OCI-LY7 (cell line): ENCODE measurements around the gene PCCA. TPM values are rescaled to one million over a fixed set of nuclear protein-coding genes. Genes with fewer than 3 reads are reported as not detected.

Source experiments
- BruUV-seq: library from RNA; stranded (reverse); fragments of 400-500 nt; replicated peaks from 2 replicates; lab custom pipeline; 2021; lab: Mats Ljungman, UMichigan
- CTCF ChIA-PET: fragments of 300-600 bp; sonication (Branson Sonifier 250); formaldehyde crosslinking; loops from one replicate; lab custom pipeline; 2022; ENCODE audit warnings: antibody characterized with exemption; ENCODE audit not compliant: unreplicated experiment; lab: Charles Lee
- POLR2A ChIA-PET: fragments of 300-600 bp; sonication (Branson Sonifier 250); formaldehyde crosslinking; loops from one replicate; lab custom pipeline; 2022; ENCODE audit warnings: antibody characterized with exemption; lab: Charles Lee
- DNase-seq: peaks from one replicate; pipeline ENCODE4 v3.0.0-alpha.2; 2015; ENCODE audit warnings: low spot score
- H2AFZ ChIP-seq: fragments of 200-600 bp; sonication (generic), shearing (Covaris generic); 2 replicates; pipeline ENCODE4 v1.6.1; 2014; ENCODE audit warnings: mild to moderate bottlenecking, antibody characterized with exemption, low read length, moderate library complexity
- H3K27ac ChIP-seq: fragments of 200-600 bp; sonication (generic); 2 replicates; pipeline ENCODE4 v1.5.1; 2014; ENCODE audit warnings: mixed run types, low read depth, mild to moderate bottlenecking, moderate library complexity, low read length, inconsistent platforms; ENCODE audit not compliant: poor library complexity, severe bottlenecking
- H3K36me3 ChIP-seq: fragments of 200-600 bp; sonication (generic); 2 replicates; pipeline ENCODE4 v1.6.1; 2014; ENCODE audit warnings: mild to moderate bottlenecking, antibody characterized with exemption, low read length, moderate library complexity, mixed read lengths; ENCODE audit not compliant: insufficient read depth
- H3K4me1 ChIP-seq: fragments of 200-600 bp; sonication (generic); 2 replicates; pipeline ENCODE4 v1.5.1; 2014; ENCODE audit warnings: mild to moderate bottlenecking, low read length; ENCODE audit not compliant: insufficient read depth, poor library complexity, severe bottlenecking
- H3K4me2 ChIP-seq: fragments of 200-600 bp; sonication (generic); 2 replicates; pipeline ENCODE4 v1.6.1; 2014; ENCODE audit warnings: mild to moderate bottlenecking, low read length
- H3K4me3 ChIP-seq: fragments of 200-600 bp; sonication (generic); 2 replicates; pipeline ENCODE4 v1.5.1; 2014; ENCODE audit warnings: mild to moderate bottlenecking, low read depth, low read length; ENCODE audit not compliant: poor library complexity, severe bottlenecking
- H3K79me2 ChIP-seq: fragments of 200-600 bp; sonication (generic); 2 replicates; pipeline ENCODE4 v1.6.1; 2016; ENCODE audit warnings: low read depth, mild to moderate bottlenecking, low read length, moderate library complexity, mixed read lengths; ENCODE audit not compliant: insufficient read depth
- H3K9me2 ChIP-seq: fragments of 200-600 bp; sonication (generic); 2 replicates; pipeline ENCODE4 v1.6.1; 2016; ENCODE audit warnings: mild to moderate bottlenecking, low read length, mixed read lengths; ENCODE audit not compliant: insufficient read depth
- H3K9me3 ChIP-seq: fragments of 200-600 bp; sonication (generic); 2 replicates; pipeline ENCODE4 v1.6.1; 2014; ENCODE audit warnings: mild to moderate bottlenecking, mixed run types, low read length, mixed read lengths
- H4K20me1 ChIP-seq: fragments of 200-600 bp; sonication (generic); 2 replicates; pipeline ENCODE4 v1.6.1; 2014; ENCODE audit warnings: mild to moderate bottlenecking, antibody characterized with exemption, low read length, moderate library complexity, mixed read lengths; ENCODE audit not compliant: insufficient read depth
- EZH2phosphoT487 ChIP-seq: fragments of 200-600 bp; sonication (generic); IDR thresholded peaks from 2 replicates; pipeline ENCODE4 v1.6.1; 2018; ENCODE audit warnings: low read depth, borderline replicate concordance, mild to moderate bottlenecking, mixed run types, antibody characterized with exemption, low read length, moderate library complexity, mixed read lengths
- intact Hi-C: fragments of 100-400 bp; cut with micrococcal nuclease; formaldehyde crosslinking; loops from one replicate; pipeline ENCODE4 v1.10.0; 2022; ENCODE audit not compliant: unreplicated experiment
- total RNA-seq, 2 experiments: library from RNA; depleted of rRNA in 1 of 2; stranded (reverse); fragments of >200 nt in 1 of 2; shearing (Covaris generic) in 1 of 2; gene quantifications; 2 replicates each; pipeline ENCODE4 v1.2.3, GENCODE V29; 2014 to 2022
- TF ChIP-seq, protein P1 (sequence below): fragments of 200-600 bp; sonication (generic); conservative IDR thresholded peaks from 2 replicates; pipeline ENCODE4 v1.5.1; 2014; ENCODE audit warnings: mild to moderate bottlenecking, antibody characterized with exemption, low read length, moderate library complexity, mixed read lengths

Gene PCCA
- total RNA-seq, 2 experiments from 2014 or later: 2.7 to 7.2 TPM

DNA sequence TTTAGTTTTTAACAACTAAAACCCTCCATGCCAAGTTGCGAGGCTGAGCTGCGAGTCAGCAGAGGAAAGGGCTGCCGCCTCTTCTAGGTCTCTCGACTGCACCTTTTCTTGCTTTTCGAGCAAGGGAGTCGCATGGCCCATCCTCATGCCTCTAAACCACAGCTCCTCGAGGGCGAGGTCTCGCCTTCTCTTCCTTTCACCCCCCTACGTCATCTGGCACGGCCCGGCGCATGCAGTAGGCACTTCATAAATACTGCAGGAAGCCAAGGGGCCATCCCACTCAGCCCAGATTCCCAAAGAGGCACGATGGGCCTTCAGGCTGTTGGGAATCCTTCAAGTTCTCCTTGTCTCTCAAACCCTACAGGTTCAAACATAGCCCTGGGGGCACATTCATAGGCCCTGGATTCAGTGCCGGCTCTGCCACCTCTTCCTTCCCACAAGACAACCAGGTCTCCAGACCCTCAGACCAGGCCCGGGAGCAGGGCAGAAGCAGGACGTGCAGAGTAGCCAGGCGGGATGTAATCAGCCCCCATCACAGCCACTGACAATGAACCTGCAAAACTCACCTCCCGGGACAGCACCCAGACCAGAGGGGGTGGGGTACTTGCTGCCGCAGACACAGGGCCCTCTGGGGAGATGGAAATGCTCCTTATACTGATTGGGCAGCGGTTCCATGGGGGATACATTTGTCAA is 458.0 kb downstream of the PCCA start:
- Histone ChIP-seq H3K4me3 (no peak overlapping the region), H3K4me2 (no peak overlapping the region), H3K36me3 (no peaks in the 10 kb centered on the region), H4K20me1 (no peaks in the 10 kb centered on the region), H3K9me2 (no peaks in the 10 kb centered on the region), H3K9me3 (no peaks in the 10 kb centered on the region), H2AFZ (no peak overlapping the region), H3K4me1 (peaks cover 5% of the 10 kb centered on the region), H3K79me2 (no peaks in the 10 kb centered on the region), H3K27ac (no peak overlapping the region)
- intact Hi-C loops: no loop called here
- DNase-seq: no peak
- ChIA-PET POLR2A (no interaction called here), CTCF (no interaction called here)
- BruUV-seq: no TSS peak
- TF ChIP-seq, protein P1, sequence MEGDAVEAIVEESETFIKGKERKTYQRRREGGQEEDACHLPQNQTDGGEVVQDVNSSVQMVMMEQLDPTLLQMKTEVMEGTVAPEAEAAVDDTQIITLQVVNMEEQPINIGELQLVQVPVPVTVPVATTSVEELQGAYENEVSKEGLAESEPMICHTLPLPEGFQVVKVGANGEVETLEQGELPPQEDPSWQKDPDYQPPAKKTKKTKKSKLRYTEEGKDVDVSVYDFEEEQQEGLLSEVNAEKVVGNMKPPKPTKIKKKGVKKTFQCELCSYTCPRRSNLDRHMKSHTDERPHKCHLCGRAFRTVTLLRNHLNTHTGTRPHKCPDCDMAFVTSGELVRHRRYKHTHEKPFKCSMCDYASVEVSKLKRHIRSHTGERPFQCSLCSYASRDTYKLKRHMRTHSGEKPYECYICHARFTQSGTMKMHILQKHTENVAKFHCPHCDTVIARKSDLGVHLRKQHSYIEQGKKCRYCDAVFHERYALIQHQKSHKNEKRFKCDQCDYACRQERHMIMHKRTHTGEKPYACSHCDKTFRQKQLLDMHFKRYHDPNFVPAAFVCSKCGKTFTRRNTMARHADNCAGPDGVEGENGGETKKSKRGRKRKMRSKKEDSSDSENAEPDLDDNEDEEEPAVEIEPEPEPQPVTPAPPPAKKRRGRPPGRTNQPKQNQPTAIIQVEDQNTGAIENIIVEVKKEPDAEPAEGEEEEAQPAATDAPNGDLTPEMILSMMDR: no peak
- TF ChIP-seq EZH2phosphoT487: no peak

DNA sequence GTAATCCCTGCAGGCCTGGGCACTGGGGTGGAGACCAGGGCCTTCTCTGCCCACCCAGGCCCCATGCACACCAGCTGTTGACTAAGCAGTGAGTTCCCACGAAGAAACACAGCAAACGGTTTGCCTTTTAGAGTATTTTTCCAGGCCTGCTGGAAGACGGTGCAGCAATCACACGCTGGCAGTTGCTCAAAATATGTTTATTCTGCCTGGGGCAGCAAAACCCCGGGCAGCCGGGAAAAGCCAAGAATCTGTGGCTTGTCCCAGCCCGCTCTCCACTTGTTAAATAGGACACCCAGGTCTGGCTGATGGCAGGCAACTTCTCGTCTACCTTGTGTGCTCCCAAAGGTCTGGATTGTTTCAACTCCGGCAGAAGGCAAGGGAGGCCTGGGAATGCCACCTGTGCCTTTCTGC is 458.9 kb downstream of the PCCA start:
- intact Hi-C loops: no loop called here
- Histone ChIP-seq H3K4me2 (no peak overlapping the region), H3K27ac (no peak overlapping the region), H4K20me1 (no peaks in the 10 kb centered on the region), H3K9me2 (no peaks in the 10 kb centered on the region), H3K36me3 (no peaks in the 10 kb centered on the region), H3K4me3 (no peak overlapping the region), H3K4me1 (peaks cover under 1% of the 10 kb centered on the region), H3K9me3 (no peaks in the 10 kb centered on the region), H2AFZ (no peak overlapping the region), H3K79me2 (no peaks in the 10 kb centered on the region)
- POLR2A ChIA-PET: no interaction called here
- no peak for TF ChIP-seq EZH2phosphoT487
- TF ChIP-seq, protein P1: no peak
- BruUV-seq: no TSS peak
- DNase-seq: no peak
- CTCF ChIA-PET: interaction anchor here (0.6 kb wide), 1 partner anchor 337 kb away, joined by 3 read pairs; no protein-coding TSS in a partner anchor

DNA sequence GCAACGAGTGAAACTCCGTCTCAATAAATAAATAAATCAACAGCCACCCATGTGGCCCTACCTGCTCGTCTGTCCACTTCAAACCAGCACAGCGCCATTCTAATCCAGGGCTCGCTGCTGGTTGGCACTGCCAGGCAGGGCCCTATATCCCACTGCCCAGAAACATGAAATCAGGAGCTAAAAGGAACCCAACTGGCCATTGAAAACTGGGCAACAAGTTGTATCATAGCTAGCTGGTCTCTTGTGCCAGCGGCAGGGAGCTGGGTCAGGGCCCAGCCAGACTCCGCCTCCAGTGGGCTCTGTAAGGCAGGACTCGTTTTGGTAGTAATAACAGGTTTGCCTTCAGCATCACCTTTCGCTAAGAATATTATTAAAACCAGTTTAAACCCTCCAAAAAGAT is 460.4 kb downstream of the PCCA start:
- CTCF ChIA-PET: no interaction called here
- POLR2A ChIA-PET: no interaction called here
- H2AFZ ChIP-seq: no peak overlapping the region
- DNase-seq: no peak
- BruUV-seq: no TSS peak
- no peaks in the 10 kb centered on the region for H3K9me3 ChIP-seq
- H3K4me1 ChIP-seq: no peaks in the 10 kb centered on the region
- no peaks in the 10 kb centered on the region for H3K79me2 ChIP-seq
- no peak overlapping the region for H3K4me3 ChIP-seq
- intact Hi-C loops: no loop called here
- no peaks in the 10 kb centered on the region for H3K9me2 ChIP-seq
- H3K36me3 ChIP-seq: no peaks in the 10 kb centered on the region
- no peak for TF ChIP-seq EZH2phosphoT487
- TF ChIP-seq, protein P1: no peak
- H3K27ac ChIP-seq: no peak overlapping the region
- no peaks in the 10 kb centered on the region for H4K20me1 ChIP-seq
- no peak overlapping the region for H3K4me2 ChIP-seq
